Sigmoid colon (tissue), 7 donors: ENCODE results near the gene TJP3. TPM values are rescaled to one million over a fixed set of nuclear protein-coding genes. Genes with fewer than 3 reads are reported as not detected.

Source experiments
- DNase-seq: peaks from one replicate; pipeline ENCODE4 v3.0.0-alpha.2; 2019
- H3K27ac ChIP-seq, 4 donors: fragments of 200-600 bp; sonication (generic); one replicate each; pipeline ENCODE4 v1.5.1; 2016 to 2019; ENCODE audit warnings: mild to moderate bottlenecking in 1 of 4
- H3K27me3 ChIP-seq, 3 donors: fragments of 200-600 bp; sonication (generic); one replicate each; pipeline ENCODE4 v1.5.1; 2019; ENCODE audit warnings: mild to moderate bottlenecking in 1 of 3
- H3K36me3 ChIP-seq, 4 donors: fragments of 200-600 bp; sonication (generic); one replicate each; pipeline ENCODE4 v1.5.1; 2016 to 2019
- H3K4me1 ChIP-seq, 4 donors: fragments of 200-600 bp; sonication (generic); one replicate each; pipeline ENCODE4 v1.5.1; 2017 to 2019
- H3K4me3 ChIP-seq, 4 donors: fragments of 200-600 bp; sonication (generic); one replicate each; pipeline ENCODE4 v1.5.1; 2017 to 2019; ENCODE audit warnings: mild to moderate bottlenecking in 2 of 4, moderate library complexity in 1 of 4
- H3K9me3 ChIP-seq, 4 donors: fragments of 200-600 bp in 3 of 4; sonication (generic) in 3 of 4; one replicate each; pipeline versions ENCODE4 v1.5.1 to v1.6.1; 2013 to 2019
- CTCF ChIP-seq, 4 experiments: fragments of 450-650 bp in 3 of 4; fragments of 200-600 bp in 1 of 4; IDR thresholded peaks; one replicate each; pipeline ENCODE4 v1.5.1; 2016 to 2019; ENCODE audit warnings: antibody characterized with exemption in 4 of 4, mild to moderate bottlenecking in 3 of 4, moderate library complexity in 2 of 4
- EP300 ChIP-seq, 4 donors: sonication (generic); formaldehyde crosslinking; IDR thresholded peaks; one replicate each; pipeline ENCODE4 v1.6.1; 2017; ENCODE audit warnings: antibody characterized with exemption in 4 of 4
- POLR2A ChIP-seq, 2 donors: fragments of 450-650 bp; IDR thresholded peaks; one replicate each; pipeline ENCODE4 v1.6.1; 2016; ENCODE audit warnings: antibody characterized with exemption in 2 of 2, mild to moderate bottlenecking in 2 of 2, moderate library complexity in 2 of 2
- POLR2AphosphoS5 ChIP-seq, 4 donors: sonication (generic); formaldehyde crosslinking; IDR thresholded peaks; one replicate each; pipeline ENCODE4 v1.6.1; 2017; ENCODE audit warnings: antibody characterized with exemption in 4 of 4
- WGBS, 2 donors: extraction: QIAGEN DNeasy Blood & Tissue Kit; methylation state at CpG; one replicate each; pipeline ENCODE4 v1.1.7; 2013; 5-methylcytosine and 5-hydroxymethylcytosine counted together
- intact Hi-C: fragments of 100-400 bp; cut with DNase I; formaldehyde crosslinking; loops from one replicate; pipeline ENCODE4 v1.15.1; 2023
- polyA plus RNA-seq, 3 donors: library from polyadenylated mRNA; stranded (reverse); fragments of 200-250 nt; gene quantifications; one replicate each; pipeline ENCODE4 v1.2.3, GENCODE V29; 2013
- total RNA-seq, 4 donors: library from RNA; depleted of rRNA; stranded (reverse); fragments of >200 nt; gene quantifications; one replicate each; pipeline ENCODE4 v1.1.0, GENCODE V29; 2016
- donor health status: healthy with polysubstance abuse.
- donor health status: Bipolar disorder and iron deficiency.
- donor health status: healthy.

TJP3 gene
- total and polyA plus RNA-seq, 7 donors, result 0.33 to 245 (median 80.2) TPM; not detected in 1

- TF ChIP-seq CTCF (IDR thresholded peaks at IDR 0.05), result no peak
- no peak for TF ChIP-seq POLR2A (IDR thresholded peaks at IDR 0.05)
- peak in 1 of 4 donors; percentile 23 for TF ChIP-seq POLR2AphosphoS5 (IDR thresholded peaks at IDR 0.05)
- TF ChIP-seq EP300 (IDR thresholded peaks at IDR 0.05), result no peak
- no peak for DNase-seq
- H3K36me3 ChIP-seq, result peaks cover 0 to 6% (median 0%) of the 10 kb centered on the region in 4 donors
- H3K27ac ChIP-seq, result peak overlapping the region; percentile 99 to 100 (median 100)
- peaks cover 0 to 71% (median 66%) of the 10 kb centered on the region in 4 donors for H3K4me1 ChIP-seq
- no peaks in the 10 kb centered on the region for H3K27me3 ChIP-seq
- no peaks in the 10 kb centered on the region for H3K9me3 ChIP-seq
- intact Hi-C loops, result no loop called here
- WGBS, 2 donors, result 95% methylated on average over 34 of the region's 34 CpGs
- H3K4me3 ChIP-seq, result no peak overlapping the region
These were observed 34.4 kb upstream of the TJP3 start for GRCh38 chr19:3673506-3674439.

GRCh38 chr19:3674784-3675543 lies 33.2 kb upstream of the TJP3 start:
- no peak for DNase-seq
- Histone ChIP-seq H3K36me3 (peaks cover 0 to 13% (median 5%) of the 10 kb centered on the region in 4 donors), H3K9me3 (no peaks in the 10 kb centered on the region), H3K27me3 (no peaks in the 10 kb centered on the region), H3K4me1 (peaks cover 0 to 59% (median 55%) of the 10 kb centered on the region in 4 donors), H3K27ac (peak overlapping the region; percentile 99 to 100 (median 100)), H3K4me3 (no peak overlapping the region)
- intact Hi-C loops, result no loop called here
- WGBS, 2 donors, result 87 to 96% methylated on average over 13 of the region's 13 CpGs
- no peak for TF ChIP-seq CTCF (IDR thresholded peaks at IDR 0.05)
- TF ChIP-seq POLR2A (IDR thresholded peaks at IDR 0.05), result no peak
- TF ChIP-seq EP300 (IDR thresholded peaks at IDR 0.05), result peak in 3 of 4 donors; percentile 47 to 81 (median 66)
- TF ChIP-seq POLR2AphosphoS5 (IDR thresholded peaks at IDR 0.05), result peak in 3 of 4 donors; percentile 53 to 71 (median 65)

GRCh38 chr19:3678188-3678587 lies 30.0 kb upstream of the TJP3 start:
- 96 to 98% methylated on average over 3 of the region's 3 CpGs for whole genome bisulfite sequencing, 2 donors
- H3K27ac ChIP-seq, result no peak overlapping the region
- no peak for TF ChIP-seq EP300 (IDR thresholded peaks at IDR 0.05)
- no peak for TF ChIP-seq POLR2AphosphoS5 (IDR thresholded peaks at IDR 0.05)
- TF ChIP-seq POLR2A (IDR thresholded peaks at IDR 0.05), result no peak
- no peak for TF ChIP-seq CTCF (IDR thresholded peaks at IDR 0.05)
- no peak overlapping the region for H3K4me3 ChIP-seq
- no peaks in the 10 kb centered on the region for H3K27me3 ChIP-seq
- peaks cover 2 to 42% (median 40%) of the 10 kb centered on the region in 4 donors for H3K4me1 ChIP-seq
- no peaks in the 10 kb centered on the region for H3K9me3 ChIP-seq
- intact Hi-C loops, result no loop called here
- no peak for DNase-seq
- peaks cover 0 to 13% (median 6%) of the 10 kb centered on the region in 4 donors for H3K36me3 ChIP-seq

- TF ChIP-seq POLR2A (IDR thresholded peaks at IDR 0.05) (no peak), POLR2AphosphoS5 (IDR thresholded peaks at IDR 0.05) (no peak), EP300 (IDR thresholded peaks at IDR 0.05) (no peak), CTCF (IDR thresholded peaks at IDR 0.05) (no peak)
- Histone ChIP-seq H3K4me3 (no peak overlapping the region), H3K36me3 (peaks cover 0 to 8% (median 6%) of the 10 kb centered on the region in 4 donors), H3K27me3 (no peaks in the 10 kb centered on the region), H3K27ac (peak overlapping the region in 2 of 4 donors; percentile 23 to 26), H3K9me3 (no peaks in the 10 kb centered on the region), H3K4me1 (peaks cover 2 to 48% (median 44%) of the 10 kb centered on the region in 4 donors)
- no peak for DNase-seq
- 90 to 92% methylated on average over 12 of the region's 12 CpGs for WGBS, 2 donors
- intact Hi-C loops, result no loop called here
These were observed 29.0 kb upstream of the TJP3 start for GRCh38 chr19:3679138-3679537.
